NCI-H446 (cell line): ENCODE data around the gene TSEN54.
"Not testable (repeated sequence)": the region's sequence is repeated elsewhere in the genome, so short reads cannot be mapped to it uniquely, and the experiment has no call there.

Experiments
- DNase-seq, 2 experiments: peaks; one replicate each; lab custom pipeline; 2025; lab: John Stamatoyannopoulos, UW

TSEN54 gene

DNA sequence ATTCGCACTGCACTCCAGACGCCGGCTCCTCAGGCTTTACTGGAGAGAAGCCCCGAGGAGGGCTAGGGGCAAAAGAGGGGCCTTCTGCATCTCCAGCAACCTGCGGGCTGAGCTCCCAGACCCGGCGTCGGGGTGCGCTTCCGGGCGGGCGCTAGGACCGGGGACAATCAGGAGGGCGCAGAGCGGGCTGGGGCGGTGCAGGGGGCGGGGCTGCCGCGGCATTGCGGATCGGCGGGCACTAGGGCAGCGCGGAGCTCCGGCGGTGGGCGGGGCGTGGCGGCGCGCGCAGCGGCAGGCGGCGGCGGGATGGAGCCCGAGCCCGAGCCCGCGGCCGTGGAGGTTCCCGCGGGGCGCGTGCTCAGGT lies at the start of gene TSEN54:
Gene TSEN54 (plus strand): TSS at position 274 of the 364 bp plus-strand sequence. CDS start 33 bp downstream, at position 307.
- peak; percentile 84 to 94 for DNase-seq

DNA sequence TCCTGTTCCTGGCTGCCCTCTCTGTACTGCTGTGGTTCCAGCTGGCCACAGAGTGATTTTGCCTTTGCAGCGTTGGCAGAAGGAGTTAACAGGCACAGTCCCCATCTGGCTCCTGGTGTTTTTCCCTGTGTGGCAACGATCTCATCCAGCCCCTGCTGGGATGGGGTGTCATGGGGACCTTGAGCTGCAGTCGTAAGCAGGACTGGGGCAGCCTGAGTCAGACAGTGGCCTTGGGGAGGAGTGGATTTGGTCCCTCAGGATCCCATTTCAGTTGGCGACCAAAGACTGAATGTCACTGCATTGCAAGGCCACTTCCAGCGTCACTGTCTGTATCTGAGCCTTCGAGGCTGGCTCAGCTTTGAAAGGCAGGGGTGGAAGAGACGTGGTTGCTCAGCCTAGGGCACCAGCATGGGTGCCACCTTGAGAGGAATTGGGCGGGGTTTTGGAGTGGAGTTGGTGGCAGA lies 48.0 kb upstream of the TSEN54 start:
- peak; percentile 69 to 88 for DNase-seq

DNA sequence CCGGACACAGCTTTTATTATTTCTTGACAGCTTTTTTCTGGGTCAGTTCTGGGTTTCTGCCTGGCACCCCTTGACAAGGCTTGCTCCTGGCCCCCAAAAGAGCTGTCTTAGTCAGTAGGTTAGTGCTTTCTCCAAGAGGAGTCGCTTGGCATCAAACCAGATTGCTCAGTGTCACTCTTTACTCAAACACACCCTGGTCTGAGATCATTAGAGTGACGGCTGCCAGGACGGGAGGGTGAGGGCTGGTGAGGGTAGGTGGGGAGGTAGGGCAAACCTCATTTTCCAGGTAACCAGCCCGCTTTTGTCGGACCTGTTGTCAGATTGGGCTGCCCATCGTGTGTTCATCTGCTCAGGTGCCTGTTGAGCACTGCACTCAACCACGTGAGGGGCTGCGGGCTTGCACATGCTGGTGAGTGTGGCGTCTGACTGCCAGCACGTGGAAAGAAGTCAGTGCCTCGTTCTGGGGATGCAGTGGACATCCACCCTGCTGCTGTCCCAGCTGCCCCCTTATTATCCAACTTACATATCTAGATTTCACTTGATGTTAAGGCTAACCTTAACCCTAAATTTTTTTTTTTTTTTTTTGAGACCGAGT lies 47.5 kb upstream of the TSEN54 start:
- peak in 1 of 2 experiments; percentile 43 for DNase-seq

DNA sequence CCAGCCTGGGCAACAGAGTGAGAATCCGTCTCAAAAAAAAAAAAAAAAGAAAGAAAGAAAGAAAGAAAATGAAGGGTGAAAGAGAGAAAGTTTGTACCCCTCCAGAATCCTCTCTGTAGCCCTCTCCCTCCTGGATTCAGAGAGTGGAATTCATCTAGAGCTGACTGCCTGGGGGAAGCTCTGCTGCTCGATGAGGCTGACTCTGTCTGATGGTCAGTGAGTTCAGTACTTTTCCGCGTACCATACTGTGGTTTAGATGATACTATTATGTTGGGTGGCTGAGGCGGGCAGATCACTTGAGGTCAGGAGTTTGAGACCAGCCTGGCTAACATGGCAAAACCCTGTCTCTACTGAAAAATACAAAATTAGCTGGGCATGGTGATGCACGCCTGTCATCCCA lies 45.1 kb upstream of the TSEN54 start:
- no peak for DNase-seq

DNA sequence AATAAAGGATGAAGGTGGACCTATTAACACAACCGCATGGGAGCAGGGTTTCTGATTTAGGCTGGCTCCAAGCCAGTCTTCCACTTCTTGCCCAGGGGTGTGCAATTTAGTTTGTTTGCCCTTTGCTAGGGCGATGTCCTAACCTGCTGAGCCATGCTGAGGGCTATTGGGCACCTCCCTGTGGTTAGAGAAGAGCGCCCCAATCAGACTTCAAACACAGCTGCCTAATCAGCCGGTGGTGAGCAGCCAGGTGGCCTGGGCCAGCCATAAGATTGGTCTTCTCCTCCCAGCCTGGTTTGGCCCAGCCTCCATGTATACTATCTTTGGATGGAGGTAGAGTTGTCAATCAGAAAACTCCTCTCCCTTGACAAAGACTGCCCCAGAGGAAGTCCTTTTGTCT lies 44.2 kb upstream of the TSEN54 start:
- no peak for DNase-seq

DNA sequence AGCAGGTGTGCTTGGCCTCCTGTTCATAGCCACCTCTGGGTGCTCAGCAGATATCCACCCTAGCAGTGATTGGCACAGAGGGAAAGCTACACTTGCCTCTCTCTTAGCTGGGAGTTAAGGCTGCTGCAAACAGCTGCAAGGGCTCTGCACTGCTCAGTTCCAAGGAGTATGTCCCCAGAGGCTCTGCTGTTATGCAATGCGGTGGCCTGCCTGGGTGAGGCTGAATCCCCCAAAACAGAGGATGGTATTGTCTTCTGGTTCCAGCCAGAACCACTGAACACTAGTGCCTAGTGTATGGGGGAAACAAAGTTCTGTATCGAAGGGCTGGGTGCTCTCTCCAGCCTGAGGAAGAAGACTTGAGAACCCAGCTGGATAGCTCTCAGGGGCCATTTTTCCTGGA lies 43.1 kb upstream of the TSEN54 start:
- no peak for DNase-seq

DNA sequence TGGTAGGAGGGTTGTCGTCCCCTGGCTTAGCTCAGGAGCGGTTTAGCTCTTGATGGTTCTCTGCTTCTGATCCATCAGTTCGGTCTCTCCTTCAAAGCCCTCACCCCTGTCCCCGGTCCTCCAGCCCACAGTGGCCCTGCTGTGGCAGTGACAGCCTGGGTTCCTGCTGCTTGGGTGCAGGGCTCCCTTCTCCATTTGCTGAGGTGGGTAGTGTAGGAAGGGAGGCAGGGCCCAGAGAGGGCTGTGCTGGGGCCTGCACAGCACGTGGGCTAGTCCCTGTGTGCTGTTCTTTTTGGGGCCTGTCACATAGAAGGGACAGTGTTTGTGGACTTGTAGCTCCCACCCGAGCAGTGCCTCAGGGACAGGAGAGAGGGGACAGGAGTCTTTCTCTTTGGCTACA lies 41.6 kb upstream of the TSEN54 start:
- DNase-seq, result no peak

DNA sequence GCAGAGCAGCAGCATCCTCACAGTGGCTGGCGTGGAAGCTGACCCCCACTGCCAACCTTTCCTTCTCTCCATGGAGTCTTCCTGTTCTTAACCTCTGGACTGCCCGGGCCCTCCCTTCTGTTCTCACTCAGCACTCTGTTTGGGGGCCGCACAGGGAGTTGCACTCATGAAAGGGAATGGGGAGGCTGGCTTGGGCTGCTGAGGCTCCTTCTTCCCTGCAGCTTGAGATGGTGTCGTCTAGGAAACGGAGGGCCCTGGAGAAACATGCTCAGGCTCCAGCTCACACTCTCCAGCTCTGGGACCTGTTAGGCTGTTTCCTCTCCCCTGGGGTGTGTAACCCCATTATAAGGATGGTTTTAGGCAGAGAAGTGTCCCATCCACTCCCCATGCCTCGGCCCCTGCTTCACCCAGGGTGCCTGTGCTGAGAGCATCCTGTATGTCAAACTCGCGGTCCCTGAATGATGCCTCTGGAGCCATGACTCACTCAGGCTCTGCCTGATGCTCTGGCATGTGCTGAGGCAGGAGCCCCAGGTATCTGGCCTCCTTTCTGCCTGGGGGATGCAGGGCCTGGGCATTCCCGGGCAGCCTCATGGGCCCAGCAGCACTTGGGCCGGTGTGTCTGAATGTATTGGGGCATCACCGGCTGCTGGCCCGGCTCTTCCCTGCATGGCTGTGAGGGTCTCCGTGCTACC lies 41.0 kb upstream of the TSEN54 start:
- DNase-seq, result no peak

DNA sequence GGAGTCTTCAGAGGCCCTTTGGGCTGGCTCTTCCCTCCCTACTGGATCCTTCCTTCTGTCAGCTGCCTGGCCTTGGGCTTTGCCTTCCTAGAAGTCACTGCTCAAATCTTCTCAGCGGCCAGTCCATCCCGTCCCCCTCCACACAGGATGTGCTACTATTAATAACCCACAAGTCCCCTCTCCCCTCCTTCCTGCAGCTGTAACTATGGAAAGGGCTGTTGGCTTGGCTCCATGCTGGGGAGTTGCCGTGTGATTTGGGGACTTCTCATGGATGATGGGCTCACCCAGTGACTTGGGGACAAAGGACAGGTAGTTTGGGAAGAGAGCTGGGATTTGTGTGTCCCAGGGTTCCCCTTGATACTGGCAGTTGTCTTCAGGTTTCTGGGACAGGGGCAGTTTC lies 40.5 kb upstream of the TSEN54 start:
- DNase-seq, result no peak

DNA sequence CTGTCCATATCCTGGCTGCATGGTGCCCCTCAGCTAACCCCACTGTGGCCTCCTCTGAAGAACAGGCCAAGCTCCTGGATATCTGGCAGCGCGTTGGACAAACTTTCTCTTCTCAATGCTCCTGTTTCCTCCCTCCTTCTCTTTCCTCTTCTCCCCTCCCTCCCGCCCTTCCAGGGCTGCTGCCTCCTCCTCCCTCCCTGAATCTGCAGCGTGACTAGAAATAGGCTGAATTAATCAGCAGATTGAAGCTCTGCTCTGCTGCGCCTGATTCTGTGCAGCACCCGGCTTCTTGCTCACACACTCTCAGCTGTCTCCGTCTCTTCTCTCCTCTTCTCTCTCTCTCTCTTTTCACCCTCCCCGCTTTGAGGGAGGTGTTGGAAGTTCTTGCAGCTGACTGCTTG lies 40.1 kb upstream of the TSEN54 start:
- no peak for DNase-seq

DNA sequence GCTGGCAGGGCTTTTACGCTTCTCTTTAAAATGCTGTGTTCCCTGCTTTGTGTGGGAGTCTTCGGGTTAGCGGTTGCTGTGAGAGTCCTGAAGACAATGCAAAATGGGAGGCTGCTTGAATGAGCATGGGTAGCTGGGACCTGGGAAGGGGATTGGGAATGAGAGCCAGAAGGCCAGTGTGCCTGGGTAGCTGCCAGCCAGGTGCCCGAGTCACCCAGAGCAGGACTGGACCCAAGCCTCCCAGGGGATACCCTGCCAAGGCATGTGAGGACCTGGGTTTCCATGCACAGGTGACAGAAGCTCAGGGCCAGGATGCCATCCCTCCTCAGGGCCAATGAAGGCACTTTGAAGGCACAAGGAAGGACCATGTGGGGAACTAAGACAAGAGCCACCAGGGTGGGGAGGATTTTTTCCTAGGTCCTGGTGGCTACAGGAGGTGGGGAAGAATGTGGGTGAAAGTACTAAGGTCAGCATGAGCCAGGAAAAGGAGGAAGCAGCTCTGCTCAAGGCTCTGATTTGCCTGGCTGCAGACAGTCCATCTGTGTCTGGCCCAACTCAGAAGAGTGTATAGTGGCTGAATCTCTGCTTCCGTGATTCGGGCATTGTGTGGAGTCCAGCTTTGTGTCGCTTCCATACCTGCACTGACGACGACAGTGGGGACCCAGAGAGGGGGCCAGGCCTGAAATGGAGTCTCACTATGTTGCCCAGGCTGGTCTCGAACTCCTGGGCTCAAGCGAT lies 39.4 kb upstream of the TSEN54 start:
- DNase-seq, result no peak

DNA sequence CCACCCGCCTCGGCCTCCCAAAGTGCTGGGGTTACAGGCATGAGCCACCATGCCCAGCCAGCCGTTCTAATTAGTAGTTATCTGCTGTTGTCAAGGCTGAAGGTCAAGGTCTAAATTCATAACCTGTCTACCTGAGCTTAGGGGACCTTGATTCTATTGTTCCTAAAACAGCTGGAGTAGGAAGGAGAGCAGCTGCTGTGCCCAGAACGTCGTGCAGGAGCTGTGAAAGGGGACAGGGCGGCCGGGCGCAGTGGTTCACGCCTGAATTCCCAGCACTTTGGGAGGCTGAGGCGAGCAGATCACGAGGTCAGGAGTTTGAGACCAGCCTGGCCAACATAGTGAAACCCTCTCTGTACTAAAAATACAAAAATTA lies 38.9 kb upstream of the TSEN54 start:
- DNase-seq, result not testable (repeated sequence)

DNA sequence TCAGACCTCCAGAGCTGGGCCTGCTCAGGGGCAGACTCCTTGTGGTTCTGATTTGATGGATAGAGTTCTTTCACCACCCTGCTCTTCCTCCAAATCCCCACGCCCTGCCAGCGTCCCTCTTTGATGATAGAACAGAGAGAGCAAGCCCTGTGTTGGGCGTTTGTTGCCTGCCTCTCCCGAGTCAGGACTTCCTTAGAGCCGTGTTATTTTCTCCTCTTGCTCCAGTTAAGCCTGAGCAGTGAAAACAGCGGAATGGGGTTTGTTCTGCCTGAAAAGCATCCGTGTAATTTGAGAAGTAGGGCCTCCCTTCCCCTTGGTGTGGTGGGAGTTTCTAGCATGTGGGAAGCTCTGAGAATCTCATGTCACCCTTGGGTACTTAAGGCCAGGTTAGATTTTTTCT lies 37.8 kb upstream of the TSEN54 start:
- DNase-seq, result no peak

DNA sequence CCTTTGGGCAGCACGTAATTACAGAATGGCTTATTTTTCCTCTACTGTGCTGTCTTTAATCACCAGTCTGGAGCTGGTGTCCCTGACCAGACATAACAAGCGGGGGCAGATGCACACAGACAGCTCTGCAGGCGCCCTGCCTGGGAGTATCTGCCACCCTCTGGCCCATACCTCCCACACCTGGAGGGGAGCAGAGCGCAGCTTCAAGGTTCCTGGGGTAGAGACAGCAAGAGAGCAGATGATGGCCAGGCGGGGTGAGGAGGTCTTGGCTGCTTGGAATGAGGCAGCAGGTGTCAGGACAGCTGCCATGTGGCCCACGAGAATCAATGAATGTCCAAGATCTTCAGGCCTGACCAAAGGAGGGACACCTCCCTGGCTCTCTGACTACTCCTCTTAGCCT lies 36.0 kb upstream of the TSEN54 start:
- no peak for DNase-seq

DNA sequence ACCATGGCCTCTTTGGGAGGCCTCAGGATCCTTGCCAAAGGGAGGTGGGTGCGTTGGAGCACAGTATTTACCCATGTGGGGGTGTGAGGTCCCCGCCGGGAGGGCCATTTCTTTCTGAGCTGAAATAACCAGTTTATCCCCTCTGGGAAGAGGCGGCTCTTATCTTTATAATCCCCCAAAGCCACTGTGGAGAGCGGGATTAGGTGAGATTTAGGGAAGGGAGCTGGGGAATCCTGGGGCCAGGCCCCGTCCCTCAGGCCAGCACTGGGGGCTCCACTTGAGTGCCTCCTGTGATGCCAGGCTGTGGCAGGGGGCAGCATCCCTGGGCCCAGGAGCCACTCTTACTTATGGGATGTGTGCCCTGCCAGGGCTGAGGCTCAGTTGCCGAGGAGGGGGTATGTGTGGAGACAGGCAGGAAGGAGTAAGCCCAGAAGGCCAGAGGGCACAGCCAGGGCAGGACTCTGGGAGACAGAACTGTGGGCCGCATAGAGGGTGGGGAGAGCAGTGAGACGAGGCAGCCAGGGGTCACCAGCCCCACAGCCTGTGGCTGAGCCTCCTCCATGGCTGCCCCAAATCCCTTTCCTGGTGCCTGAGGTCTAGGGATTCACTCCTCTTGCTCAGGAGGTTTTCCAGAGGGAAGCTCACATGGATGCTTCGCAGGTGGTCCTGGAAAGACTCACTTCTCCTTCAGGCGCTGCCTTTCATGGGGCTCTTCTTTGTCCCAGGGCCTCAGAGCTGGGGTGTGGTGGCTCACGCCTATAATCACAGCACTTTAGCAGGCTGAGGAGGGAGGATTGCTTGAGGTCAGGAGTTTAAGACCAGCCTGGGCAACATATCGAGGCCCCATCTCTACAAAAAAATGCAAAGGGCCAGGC lies 34.9 kb upstream of the TSEN54 start:
- no peak for DNase-seq

DNA sequence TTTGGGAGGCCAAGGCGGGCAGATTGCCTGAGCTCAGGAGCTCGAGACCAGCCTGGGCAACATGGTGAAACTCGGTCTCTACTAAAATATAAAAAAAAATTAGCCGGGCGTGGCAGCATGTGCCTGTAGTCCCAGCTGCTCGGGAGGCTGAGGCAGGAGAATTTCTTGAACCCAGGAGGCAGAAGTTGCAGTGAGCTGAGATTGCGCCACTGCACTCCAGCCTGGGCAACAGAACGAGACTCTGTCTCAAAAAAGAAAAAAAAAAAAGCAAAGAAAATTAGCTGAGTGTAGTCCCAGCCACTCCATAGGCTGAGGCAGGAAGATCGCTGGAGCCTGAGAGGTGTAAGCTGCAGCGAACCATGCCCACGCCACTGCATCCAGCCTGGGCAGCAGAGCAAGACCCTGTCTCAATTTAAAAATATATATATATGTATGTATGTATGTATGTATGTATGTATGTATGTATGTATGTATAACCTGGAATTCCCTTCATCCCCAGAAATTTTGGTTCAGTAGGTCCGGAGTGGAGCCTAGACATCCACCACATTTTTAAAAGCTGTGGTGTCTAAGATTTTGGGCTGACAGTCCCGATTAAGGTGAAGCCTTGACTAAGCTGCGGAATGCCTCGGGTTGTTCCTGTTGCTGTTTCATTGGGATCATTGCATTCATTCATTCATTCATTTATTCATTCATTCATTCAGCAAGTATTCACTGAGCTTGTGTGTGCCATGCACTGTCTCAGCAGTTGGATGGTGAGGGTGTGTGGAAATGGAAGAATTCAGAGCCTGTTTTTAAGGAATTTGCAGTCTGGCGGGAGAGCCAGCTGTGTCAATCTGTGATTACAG lies 34.0 kb upstream of the TSEN54 start:
- no peak for DNase-seq

DNA sequence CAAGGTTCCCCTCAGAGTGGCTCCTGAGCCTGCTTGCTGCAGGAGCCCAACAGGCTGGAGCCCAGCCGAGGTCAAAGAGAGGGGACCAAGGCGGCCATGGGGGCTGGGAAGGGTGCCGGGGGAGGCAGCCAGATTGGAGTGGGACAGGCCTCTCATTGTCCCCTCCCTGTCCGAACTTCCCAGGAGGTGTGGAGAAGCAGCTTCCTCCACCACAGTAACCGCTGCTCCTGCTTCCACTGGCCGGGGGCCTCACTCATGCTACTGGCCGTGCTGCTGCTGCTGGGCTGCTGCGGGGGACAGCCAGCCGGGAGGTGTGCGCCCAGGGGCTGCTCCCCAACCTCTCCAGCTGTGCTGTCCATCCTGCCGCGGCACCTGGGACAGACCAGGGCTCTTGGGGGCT lies 30.6 kb upstream of the TSEN54 start:
- no peak for DNase-seq

DNA sequence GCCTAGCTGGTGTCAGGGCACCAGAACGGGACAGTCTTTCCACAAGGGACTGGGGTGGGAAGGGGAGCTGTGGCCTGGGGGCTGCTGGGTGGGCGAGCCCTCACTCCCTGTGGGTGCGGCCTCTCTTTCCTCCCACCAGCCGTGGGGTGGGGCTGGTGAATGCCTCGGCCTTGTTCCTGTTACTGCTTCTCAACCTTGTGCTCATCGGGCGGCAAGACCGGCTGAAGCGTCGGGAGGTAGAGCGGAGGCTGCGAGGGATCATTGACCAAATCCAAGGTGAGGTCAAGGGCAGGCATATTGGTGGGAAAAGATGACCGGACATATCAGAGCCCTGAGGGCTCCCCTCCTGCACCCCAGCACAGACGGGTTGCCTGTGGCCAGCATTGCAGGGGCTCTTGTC lies 30.2 kb upstream of the TSEN54 start:
- no peak for DNase-seq

DNA sequence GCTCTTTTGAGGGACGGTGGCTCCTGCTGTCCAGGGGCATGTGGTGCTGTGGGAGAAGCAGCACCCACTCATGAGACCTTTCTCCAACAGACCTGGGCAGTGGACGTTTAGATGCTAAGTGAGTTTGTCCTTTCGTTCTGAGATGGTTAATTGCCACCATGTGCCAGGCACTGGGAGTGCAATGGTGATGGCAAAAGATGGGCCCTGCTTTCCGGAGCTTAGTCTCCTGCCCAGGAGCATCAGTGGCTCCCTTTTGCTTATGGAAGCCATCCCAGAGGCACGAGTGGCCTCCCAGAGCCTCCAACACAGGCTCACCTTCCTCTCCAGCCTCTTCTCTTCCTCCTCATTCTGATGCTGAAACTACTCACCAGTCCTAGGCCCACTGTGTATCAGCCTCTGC lies 29.4 kb upstream of the TSEN54 start:
- DNase-seq, result no peak

DNA sequence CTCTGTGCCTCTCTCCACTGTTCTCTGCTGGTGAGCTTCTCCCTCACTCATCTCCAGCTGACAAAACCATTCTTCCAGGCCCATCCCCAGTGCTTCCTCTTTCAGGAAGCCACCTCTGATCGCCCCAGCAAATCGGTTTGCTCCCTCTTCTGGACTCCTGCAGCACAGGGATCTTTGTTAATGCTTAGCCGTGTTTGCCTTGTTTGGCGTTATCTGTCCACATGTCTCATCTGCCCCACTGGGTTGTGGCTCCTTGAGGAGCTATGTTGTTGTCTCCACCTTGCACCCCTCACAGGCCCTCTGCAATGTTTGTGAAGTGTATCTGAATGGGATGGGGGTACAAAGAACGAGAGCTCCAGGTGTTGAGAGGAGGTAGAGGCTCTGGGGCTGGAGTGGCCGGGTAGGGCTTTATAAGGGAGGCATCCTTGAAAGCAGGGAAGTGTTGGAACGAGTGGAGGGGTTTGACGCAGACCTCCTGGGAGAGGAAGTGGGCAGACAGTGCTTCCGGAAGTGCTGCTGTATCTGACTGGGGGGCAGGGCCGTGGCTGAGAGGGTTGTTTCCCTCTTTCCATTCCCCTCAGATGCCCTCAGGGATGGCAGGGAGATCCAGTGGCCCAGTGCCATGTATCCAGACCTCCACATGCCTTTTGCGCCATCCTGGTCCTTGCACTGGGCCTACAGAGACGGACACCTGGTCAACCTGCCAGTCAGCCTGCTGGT lies 28.8 kb upstream of the TSEN54 start:
- no peak for DNase-seq
